ENCODE results near the gene KCND2. TPM values are rescaled to one million over a fixed set of nuclear protein-coding genes. Genes with fewer than 3 reads are reported as not detected.

Gene KCND2
- polyA plus RNA-seq, 2 of the 4 experiments (the other 2 are of a cell fraction) = 0.01 TPM; not detected in 1

- no peak for TF ChIP-seq PHF8 (IDR thresholded peaks at IDR 0.05; ENCODE audit: borderline replicate concordance, low read depth)
- no peak for TF ChIP-seq SMC3 (IDR thresholded peaks at IDR 0.05)
- TF ChIP-seq BCL3 (IDR thresholded peaks at IDR 0.05) = no peak
- TF ChIP-seq RCOR1 (IDR thresholded peaks at IDR 0.05; ENCODE audit: low read depth, low read length) = no peak
- no peak for TF ChIP-seq USF2 (IDR thresholded peaks at IDR 0.05)
- no peak for TF ChIP-seq BHLHE40 (IDR thresholded peaks at IDR 0.05; ENCODE audit: low read depth, low read length)
- no peak for TF ChIP-seq GATA3 (IDR thresholded peaks at IDR 0.05; ENCODE audit: borderline replicate concordance)
- no peak for TF ChIP-seq EHMT2 (IDR thresholded peaks at IDR 0.05; ENCODE audit: low read depth)
- no peak for TF ChIP-seq RAD21 (conservative IDR thresholded peaks at IDR 0.05 in 1 of 2, IDR thresholded peaks at IDR 0.05 in 1 of 2)
- no peak for TF ChIP-seq HOXA7 (CRISPR knock-in tag; IDR thresholded peaks at IDR 0.05)
- no peak for TF ChIP-seq RNF2 (IDR thresholded peaks at IDR 0.05; ENCODE audit: borderline replicate concordance, low read depth)
- TF ChIP-seq MYC (IDR thresholded peaks at IDR 0.05; ENCODE audit: borderline replicate concordance, low read length) = no peak
- TF ChIP-seq EP300 (IDR thresholded peaks at IDR 0.05) = no peak
- TF ChIP-seq JUNB (IDR thresholded peaks at IDR 0.05) = no peak
- TF ChIP-seq EHF (CRISPR knock-in tag; IDR thresholded peaks at IDR 0.05) = no peak
- no peak for TF ChIP-seq MAFK (IDR thresholded peaks at IDR 0.05; ENCODE audit: partially characterized antibody)
- no peak for TF ChIP-seq MAZ (IDR thresholded peaks at IDR 0.05; ENCODE audit: borderline replicate concordance, low read depth, low read length)
- Histone ChIP-seq H3K4me2 (no peak overlapping the region), H3K9me3 (no peaks in the 10 kb centered on the region), H3K27ac (no peak overlapping the region), H3K4me1 (no peaks in the 10 kb centered on the region), H3K4me3 (no peak overlapping the region)
- no peak for DNase-seq (ENCODE audit: low read depth in 1 of 2, low spot score in 1 of 2)
- 1% methylated on average over 3 of the region's 3 CpGs for WGBS (ENCODE audit: missing lambda C conversion rate)
- no peak for FAIRE-seq
- CTCF ChIA-PET = interaction anchor here (1.1 to 1.2 kb wide), 2 partner anchors 21 to 36 kb away, joined by 3 to 4 read pairs; no protein-coding TSS in a partner anchor
- POLR2A ChIA-PET = no interaction called here
- no peak; a peak in 1 of 6 replicates for ATAC-seq
Observed at GRCh38 chr7:120760851-120761250, 487.9 kb downstream of the KCND2 start.

- no peak for DNase-seq (ENCODE audit: low read depth in 1 of 2, low spot score in 1 of 2)
- WGBS (ENCODE audit: missing lambda C conversion rate) = 21% methylated on average over 3 of the region's 3 CpGs
- ChIA-PET CTCF (no interaction called here), POLR2A (no interaction called here)
- FAIRE-seq = no peak
- Histone ChIP-seq H3K4me1 (no peaks in the 10 kb centered on the region), H3K4me2 (no peak overlapping the region), H3K27ac (no peak overlapping the region), H3K9me3 (no peaks in the 10 kb centered on the region), H3K4me3 (no peak overlapping the region)
- TF ChIP-seq JUN (IDR thresholded peaks at IDR 0.05) (no peak), RARB (CRISPR knock-in tag; IDR thresholded peaks at IDR 0.05) (no peak), CEBPB (IDR thresholded peaks at IDR 0.05) (no peak), REST (IDR thresholded peaks at IDR 0.05) (no peak), BHLHE40 (IDR thresholded peaks at IDR 0.05; ENCODE audit: low read depth, low read length) (no peak), TP53 (CRISPR knock-in tag; IDR thresholded peaks at IDR 0.05) (no peak), ATOH8 (CRISPR knock-in tag; IDR thresholded peaks at IDR 0.05; ENCODE audit: low read depth) (no peak), CBX2 (IDR thresholded peaks at IDR 0.05; ENCODE audit: borderline replicate concordance, low read depth) (no peak), RAD21 (conservative IDR thresholded peaks at IDR 0.05 in 1 of 2, IDR thresholded peaks at IDR 0.05 in 1 of 2) (no peak), ZNF302 (CRISPR knock-in tag; IDR thresholded peaks at IDR 0.05) (no peak), JUNB (IDR thresholded peaks at IDR 0.05) (no peak), FOXS1 (CRISPR knock-in tag; IDR thresholded peaks at IDR 0.05) (no peak), HEYL (CRISPR knock-in tag; IDR thresholded peaks at IDR 0.05) (no peak), PBX3 (IDR thresholded peaks at IDR 0.05) (no peak)
- no peak for ATAC-seq
Observed at GRCh38 chr7:120770206-120770605, 497.2 kb downstream of the KCND2 start.
